Neural cell (in vitro differentiated cells): ENCODE data around the gene RPL21. TPM values are rescaled to one million over a fixed set of nuclear protein-coding genes. Genes with fewer than 3 reads are reported as not detected.

Experiments
- H2AFZ ChIP-seq: fragments of 200-600, 300-800 bp; sonication (generic), shearing (Covaris generic); 2 replicates; pipeline ENCODE4 v1.6.0; 2014; ENCODE audit warnings: low read depth, mild to moderate bottlenecking, antibody characterized with exemption, low read length, moderate library complexity
- H3F3A ChIP-seq: fragments of 200-600 bp; shearing (Covaris generic); 2 replicates; pipeline ENCODE4 v1.6.1; 2016; ENCODE audit warnings: mild to moderate bottlenecking, moderate library complexity, mixed read lengths, antibody characterized with exemption, low read length; ENCODE audit not compliant: insufficient read depth, poor library complexity, severe bottlenecking
- H3K27ac ChIP-seq: fragments of 200-600, 300-800 bp; sonication (generic), shearing (Covaris generic); 2 replicates; pipeline ENCODE4 v1.5.1; 2014; ENCODE audit warnings: mild to moderate bottlenecking, low read length, moderate library complexity
- H3K27me3 ChIP-seq: fragments of 300-800, 200-600 bp; sonication (generic), shearing (Covaris generic); 2 replicates; pipeline ENCODE4 v1.6.0; 2014; ENCODE audit warnings: mild to moderate bottlenecking, low read depth, low read length, moderate library complexity; ENCODE audit not compliant: insufficient read depth
- H3K36me3 ChIP-seq: fragments of 300-800, 200-600 bp; sonication (generic), shearing (Covaris generic); 2 replicates; pipeline ENCODE4 v1.5.1; 2014; ENCODE audit warnings: mild to moderate bottlenecking, antibody characterized with exemption, low read length, moderate library complexity; ENCODE audit not compliant: insufficient read depth
- H3K4me2 ChIP-seq: fragments of 300-800, 200-600 bp; sonication (generic), shearing (Covaris generic); 2 replicates; pipeline ENCODE4 v1.6.0; 2014; ENCODE audit warnings: mild to moderate bottlenecking, low read length
- H3K4me3 ChIP-seq: fragments of 300-800, 200-600 bp; sonication (generic), shearing (Covaris generic); 2 replicates; pipeline ENCODE4 v1.5.1; 2014; ENCODE audit warnings: mild to moderate bottlenecking, low read length, moderate library complexity
- H3K79me2 ChIP-seq: fragments of 200-600 bp; shearing (Covaris generic); replicated peaks from 2 replicates; pipeline ENCODE4 v1.6.0; 2014; ENCODE audit warnings: mild to moderate bottlenecking, low read length, moderate library complexity; ENCODE audit not compliant: insufficient read depth
- H3K9ac ChIP-seq: fragments of 300-800, 200-600 bp; sonication (generic), shearing (Covaris generic); 2 replicates; pipeline ENCODE4 v1.6.1; 2016; ENCODE audit warnings: mild to moderate bottlenecking, low read length, mixed read lengths
- H3K9me2 ChIP-seq: fragments of 200-600 bp; shearing (Covaris generic); 2 replicates; pipeline ENCODE4 v1.6.1; 2016; ENCODE audit warnings: mild to moderate bottlenecking, low read length, mixed read lengths; ENCODE audit not compliant: insufficient read depth
- H3K9me3 ChIP-seq: fragments of 200-600, 300-800 bp; sonication (generic), shearing (Covaris generic); 2 replicates; pipeline ENCODE4 v1.6.1; 2016; ENCODE audit warnings: mild to moderate bottlenecking, mixed run types, low read length, moderate library complexity, mixed read lengths
- H4K20me1 ChIP-seq: fragments of 200-600 bp; shearing (Covaris generic); 2 replicates; pipeline ENCODE4 v1.6.1; 2016; ENCODE audit warnings: mild to moderate bottlenecking, mixed run types; ENCODE audit not compliant: insufficient read depth
- CTCF ChIP-seq: fragments of 450-650 bp; IDR thresholded peaks from 2 replicates; pipeline ENCODE4 v1.5.1; 2014; ENCODE audit warnings: antibody characterized with exemption, mild to moderate bottlenecking, moderate library complexity; ENCODE audit not compliant: poor library complexity, severe bottlenecking
- EP300 ChIP-seq: fragments of 450-650 bp; conservative IDR thresholded peaks from 2 replicates; pipeline ENCODE4 v1.6.1; 2014; ENCODE audit warnings: antibody characterized with exemption, mild to moderate bottlenecking, moderate library complexity; ENCODE audit not compliant: poor library complexity, severe bottlenecking
- EZH2 ChIP-seq: fragments of 200-600, 300-800 bp; shearing (Covaris generic), sonication (generic); IDR thresholded peaks from 2 replicates; pipeline ENCODE4 v1.6.1; 2014; ENCODE audit warnings: antibody characterized with exemption, low read length, borderline replicate concordance, mild to moderate bottlenecking; ENCODE audit not compliant: insufficient read depth, poor library complexity, severe bottlenecking
- MXI1 ChIP-seq: fragments of 450-650 bp; conservative IDR thresholded peaks from 2 replicates; pipeline ENCODE4 v1.6.1; 2014; ENCODE audit warnings: antibody characterized with exemption, mild to moderate bottlenecking; ENCODE audit not compliant: poor library complexity, severe bottlenecking
- POLR2AphosphoS5 ChIP-seq: IDR thresholded peaks from 2 replicates; pipeline ENCODE4 v1.6.1; 2012
- RAD21 ChIP-seq: fragments of 450-650 bp; conservative IDR thresholded peaks from 2 replicates; pipeline ENCODE4 v1.6.1; 2014; ENCODE audit warnings: antibody characterized with exemption, mild to moderate bottlenecking, moderate library complexity
- REST ChIP-seq: IDR thresholded peaks from 2 replicates; pipeline ENCODE4 v1.6.1; 2012; ENCODE audit warnings: borderline replicate concordance
- SMC3 ChIP-seq: fragments of 450-650 bp; conservative IDR thresholded peaks from 2 replicates; pipeline ENCODE4 v1.6.1; 2014; ENCODE audit warnings: antibody characterized with exemption, mild to moderate bottlenecking, moderate library complexity; ENCODE audit not compliant: poor library complexity
- TAF1 ChIP-seq: IDR thresholded peaks from 2 replicates; pipeline ENCODE4 v1.6.1; 2012; ENCODE audit warnings: low read depth
- polyA plus RNA-seq: library from polyadenylated mRNA; depleted of rRNA; stranded (reverse); fragments of >200 nt; gene quantifications from 2 replicates; pipeline ENCODE4 v1.2.3, GENCODE V29; 2014

Gene RPL21
- polyA plus RNA-seq, 1 donor from 2014 or later: 1,536 TPM

GRCh38 chr13:27270594-27271520, 19.5 kb downstream of the RPL21 start, which contains the start of gene RASL11A:
RASL11A (plus strand) TSS chr13:27270830; CDS start chr13:27270945, 115 bp downstream.
- TF ChIP-seq EZH2 (no peak), REST (no peak), CTCF (peak; percentile 96), POLR2AphosphoS5 (no peak), SMC3 (peak; percentile 65), TAF1 (no peak), EP300 (peak; percentile 21), RAD21 (peak; percentile 52), MXI1 (peak; percentile 88)
- Histone ChIP-seq H3K36me3 (no peaks in the 10 kb centered on the region), H3K9me2 (no peaks in the 10 kb centered on the region), H3K4me3 (peak within 1 kb of the TSS; percentile 98), H4K20me1 (no peaks in the 10 kb centered on the region), H3K4me2 (peak within 1 kb of the TSS; percentile 86), H3K79me2 (no peaks in the 10 kb centered on the region), H3K9me3 (no peaks in the 10 kb centered on the region), H3K27ac (peak within 1 kb of the TSS; percentile 44), H3K27me3 (no peaks in the 10 kb centered on the region), H2AFZ (peak within 1 kb of the TSS; percentile 91), H3K9ac (peak within 1 kb of the TSS; percentile 71), H3F3A (no peaks in the 10 kb centered on the region)

GRCh38 chr13:27271570-27272096, 20.3 kb downstream of the RPL21 start:
- Histone ChIP-seq H3K36me3 (no peaks in the 10 kb centered on the region), H3K4me3 (peak overlapping the region; percentile 98), H3K27me3 (no peaks in the 10 kb centered on the region), H3K9me2 (no peaks in the 10 kb centered on the region), H3K27ac (no peak overlapping the region), H3K9ac (no peak overlapping the region), H2AFZ (no peak overlapping the region), H3K9me3 (no peaks in the 10 kb centered on the region), H3K4me2 (no peak overlapping the region), H3K79me2 (no peaks in the 10 kb centered on the region), H3F3A (no peaks in the 10 kb centered on the region), H4K20me1 (no peaks in the 10 kb centered on the region)
- no peak for TF ChIP-seq CTCF
- no peak for TF ChIP-seq MXI1
- TF ChIP-seq SMC3: no peak
- no peak for TF ChIP-seq POLR2AphosphoS5
- no peak for TF ChIP-seq REST
- no peak for TF ChIP-seq EZH2
- no peak for TF ChIP-seq TAF1
- TF ChIP-seq EP300: no peak
- TF ChIP-seq RAD21: no peak
